Left ventricle myocardium superior (tissue), 1 donor: ENCODE results near the gene TRPM1. TPM values are rescaled to one million over a fixed set of nuclear protein-coding genes. Genes with fewer than 3 reads are reported as not detected.

ENCODE experiments used
- ATAC-seq: fragments of 200-7000 bp; cut with Tn5 transposase; one replicate; pipeline ENCODE4 v1.9.1; 2020; ENCODE audit warnings: mild to moderate bottlenecking, moderate library complexity
- DNase-seq: peaks from one replicate; pipeline ENCODE4 v3.0.0-alpha.2; 2020
- intact Hi-C: fragments of 100-400 bp; cut with micrococcal nuclease; formaldehyde crosslinking; loops from one replicate; pipeline ENCODE4 v1.11.0; 2022
- long read RNA-seq: library from polyadenylated mRNA; unstranded; transcript quantifications from one replicate; pipeline ENCODE4 v2.0.0, GENCODE V29; 2021
- total RNA-seq: library from RNA; stranded (reverse); fragmentation: NEBNext Ultra II Directional; extraction: Animal tissue kit (Norgen Biotek cat#: 25700); gene quantifications from one replicate; pipeline ENCODE4 v1.2.1, GENCODE V29; 2021
- donor health status: DM: no; HTN: yes; CAD: no; lungs with severe emphysema.

Gene TRPM1
- total RNA-seq, result not detected
- long read RNA-seq, result 0 reads

- intact Hi-C loops, result no loop called here
- no peak for DNase-seq
- ATAC-seq, result no peak
Observed at GRCh38 chr15:31101262-31102038, at the start of gene TRPM1. TRPM1 (minus strand) TSS chr15:31101725; CDS start chr15:31081355, 20,370 bp downstream.

- no peak for DNase-seq
- ATAC-seq, result no peak
- intact Hi-C loops, result no loop called here
Observed at GRCh38 chr15:31150732-31151231, 49.3 kb upstream of the TRPM1 start.

GRCh38 chr15:31149987-31150386 is 48.5 kb upstream of the TRPM1 start:
- intact Hi-C loops, result no loop called here
- no peak for ATAC-seq
- DNase-seq, result no peak

GRCh38 chr15:31149088-31149505 is 47.6 kb upstream of the TRPM1 start:
- intact Hi-C loops, result no loop called here
- no peak for DNase-seq
- ATAC-seq, result no peak

GRCh38 chr15:31148297-31149087 is 47.0 kb upstream of the TRPM1 start:
- DNase-seq (no peak), ATAC-seq (no peak)
- intact Hi-C loops, result no loop called here

GRCh38 chr15:31147944-31148296 is 46.4 kb upstream of the TRPM1 start:
- no peak for DNase-seq
- intact Hi-C loops, result no loop called here
- no peak for ATAC-seq

GRCh38 chr15:31147456-31147855 is 45.9 kb upstream of the TRPM1 start:
- ATAC-seq (no peak), DNase-seq (no peak)
- intact Hi-C loops, result no loop called here

GRCh38 chr15:31145271-31145911 is 43.9 kb upstream of the TRPM1 start:
- intact Hi-C loops, result no loop called here
- ATAC-seq, result no peak
- DNase-seq, result no peak

GRCh38 chr15:31141792-31142191 is 40.3 kb upstream of the TRPM1 start:
- intact Hi-C loops, result no loop called here
- ATAC-seq, result no peak
- DNase-seq, result no peak

- ATAC-seq (no peak), DNase-seq (no peak)
- intact Hi-C loops, result no loop called here
Observed at GRCh38 chr15:31136607-31137328, 35.2 kb upstream of the TRPM1 start.

- no peak for ATAC-seq
- DNase-seq, result no peak
- intact Hi-C loops, result no loop called here
Observed at GRCh38 chr15:31136016-31136415, 34.5 kb upstream of the TRPM1 start.

- ATAC-seq (no peak), DNase-seq (no peak)
- intact Hi-C loops, result no loop called here
Observed at GRCh38 chr15:31135523-31135922, 34.0 kb upstream of the TRPM1 start.

- intact Hi-C loops, result no loop called here
- DNase-seq (no peak), ATAC-seq (no peak)
Observed at GRCh38 chr15:31133890-31134289, 32.4 kb upstream of the TRPM1 start.

- intact Hi-C loops, result no loop called here
- no peak for ATAC-seq
- DNase-seq, result no peak
Observed at GRCh38 chr15:31131853-31132375, 30.4 kb upstream of the TRPM1 start.

GRCh38 chr15:31130576-31131237 is 29.2 kb upstream of the TRPM1 start:
- ATAC-seq, result no peak
- intact Hi-C loops, result no loop called here
- DNase-seq, result no peak

GRCh38 chr15:31129769-31130303 is 28.3 kb upstream of the TRPM1 start:
- ATAC-seq (no peak), DNase-seq (no peak)
- intact Hi-C loops, result no loop called here

- DNase-seq, result peak; percentile 84
- ATAC-seq, result peak; percentile 92
- intact Hi-C loops, result no loop called here
Observed at GRCh38 chr15:31128919-31129768, 27.6 kb upstream of the TRPM1 start.
